HepG2 (cell line): Measurements from ENCODE around the gene SYT14.

Experiments used
- CREB1 ChIP-seq, 2 experiments: fragments of 450-650 bp in 1 of 2; IDR thresholded peaks; 2 replicates each; pipeline ENCODE4 v1.6.1; 2016 to 2017; ENCODE audit warnings: control low read depth in 1 of 2, mild to moderate bottlenecking in 1 of 2, missing compliant biosample characterization in 1 of 2, missing genetic modification characterization in 1 of 2
- CTCF ChIP-seq: sonication (generic); formaldehyde crosslinking; IDR thresholded peaks from 2 replicates; pipeline ENCODE4 v1.5.0; 2020; ENCODE audit warnings: mild to moderate bottlenecking, missing genetic modification reagents, moderate library complexity
- MAFK ChIP-seq, 2 experiments: IDR thresholded peaks in 1 of 2; conservative IDR thresholded peaks in 1 of 2; 2 replicates each; pipeline ENCODE4 v1.6.1; 2011; ENCODE audit warnings: improper control_type of control experiment in 2 of 2, low read length in 2 of 2
- MTF1 ChIP-seq: sonication (generic); formaldehyde crosslinking; IDR thresholded peaks from 2 replicates; pipeline ENCODE4 v1.5.0; 2020; ENCODE audit warnings: missing genetic modification reagents
- MXD4 ChIP-seq: IDR thresholded peaks from 2 replicates; pipeline ENCODE4 v1.6.1; 2016; ENCODE audit warnings: mild to moderate bottlenecking, missing biosample characterization, missing genetic modification reagents
- NFYB ChIP-seq: sonication (generic); formaldehyde crosslinking; IDR thresholded peaks from 2 replicates; pipeline ENCODE4 v1.4.0; 2020; ENCODE audit warnings: missing genetic modification reagents
- PHF5A ChIP-seq: IDR thresholded peaks from one replicate; pipeline ENCODE4 v1.6.1; 2018; ENCODE audit warnings: low read depth, missing genetic modification reagents; ENCODE audit not compliant: unreplicated experiment
- TMF1 ChIP-seq: sonication (generic); formaldehyde crosslinking; IDR thresholded peaks from 2 replicates; pipeline ENCODE4 v1.8.1; 2022; ENCODE audit warnings: low read depth, missing genetic modification reagents
- ZFP36L2 ChIP-seq: sonication (generic); formaldehyde crosslinking; IDR thresholded peaks from 2 replicates; pipeline ENCODE4 v1.4.0; 2020; ENCODE audit warnings: missing genetic modification reagents
- ZNF292 ChIP-seq: sonication (generic); formaldehyde crosslinking; IDR thresholded peaks from 2 replicates; pipeline ENCODE4 v1.8.1; 2022; ENCODE audit warnings: mild to moderate bottlenecking, low read depth, missing genetic modification reagents, borderline replicate concordance
- ZNF639 ChIP-seq: conservative IDR thresholded peaks from 2 replicates; pipeline ENCODE4 v1.6.1; 2018; ENCODE audit warnings: missing genetic modification reagents

GRCh38 chr1:210085359-210085758, 147.3 kb downstream of the SYT14 start:
- TF ChIP-seq CTCF (CRISPR knock-in tag) (no peak), PHF5A (CRISPR knock-in tag) (no peak), MXD4 (CRISPR knock-in tag) (no peak), CREB1 (IDR thresholded peaks at IDR 0.05) (no peak), CREB1 (CRISPR knock-in tag; IDR thresholded peaks at IDR 0.05) (no peak), MTF1 (CRISPR knock-in tag) (no peak), NFYB (no peak), ZFP36L2 (CRISPR knock-in tag) (no peak), ZNF292 (no peak), MAFK (conservative IDR thresholded peaks at IDR 0.05 in 1 of 2, IDR thresholded peaks at IDR 0.05 in 1 of 2; ENCODE audit: low read length in 2 of 2) (no peak), TMF1 (no peak), ZNF639 (CRISPR knock-in tag) (no peak)
